GM12872 (cell line): ENCODE measurements around the gene SPTLC1.

Experiments
- CTCF ChIP-seq: IDR thresholded peaks from 3 replicates; pipeline ENCODE4 v1.5.1; 2011; ENCODE audit warnings: low read depth, mild to moderate bottlenecking, low read length, moderate library complexity; ENCODE audit not compliant: insufficient read depth

Gene SPTLC1

GRCh38 chr9:92097997-92098482 is 17.2 kb downstream of the SPTLC1 start:
- TF ChIP-seq CTCF = no peak

GRCh38 chr9:92095236-92095635 is 20.0 kb downstream of the SPTLC1 start:
- TF ChIP-seq CTCF = no peak

- no peak for TF ChIP-seq CTCF
These were observed 20.6 kb downstream of the SPTLC1 start for GRCh38 chr9:92094655-92095054.

- TF ChIP-seq CTCF = no peak
These were observed 37.3 kb downstream of the SPTLC1 start for GRCh38 chr9:92077888-92078287.

- TF ChIP-seq CTCF = no peak
These were observed 43.6 kb downstream of the SPTLC1 start for GRCh38 chr9:92071634-92072033.

GRCh38 chr9:92066168-92066567 is 49.0 kb downstream of the SPTLC1 start:
- no peak for TF ChIP-seq CTCF

- TF ChIP-seq CTCF = no peak
These were observed 50.5 kb downstream of the SPTLC1 start for GRCh38 chr9:92064711-92065110.

- no peak for TF ChIP-seq CTCF
These were observed 54.0 kb downstream of the SPTLC1 start for GRCh38 chr9:92061184-92061583.
